ENCODE results near the gene KLHL34.

The KLHL34 gene, protein sequence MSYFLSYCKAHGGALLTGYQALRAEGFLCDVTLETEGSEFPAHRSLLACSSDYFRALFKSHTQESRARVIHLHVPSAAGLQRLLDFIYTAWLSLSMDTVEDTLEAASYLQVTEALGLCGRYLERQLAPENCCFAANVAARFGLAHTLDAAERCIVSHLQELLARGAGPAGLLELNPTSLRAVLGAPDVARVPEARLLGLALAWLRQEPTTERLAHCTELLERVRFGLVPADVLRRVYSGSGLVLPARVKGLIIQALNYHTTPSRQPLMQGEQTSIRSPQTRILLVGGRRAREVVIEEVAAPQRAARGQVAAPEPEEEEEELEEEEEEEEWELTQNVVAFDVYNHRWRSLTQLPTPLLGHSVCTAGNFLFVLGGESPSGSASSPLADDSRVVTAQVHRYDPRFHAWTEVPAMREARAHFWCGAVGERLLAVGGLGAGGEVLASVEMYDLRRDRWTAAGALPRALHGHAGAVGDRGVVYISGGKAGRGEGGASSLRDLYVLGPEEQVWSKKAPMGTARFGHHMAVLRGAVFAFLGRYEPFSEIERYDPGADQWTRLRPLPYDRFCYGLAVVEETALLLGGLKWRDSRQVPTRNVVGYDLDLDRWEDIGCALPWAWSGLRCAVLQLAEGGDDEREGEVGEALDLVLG

GRCh38 chrX:21658152-21658737 is at the start of gene KLHL34:
Gene KLHL34, minus strand, starts transcription at chrX:21658330. Its CDS starts 542 bp downstream, at chrX:21657788.
- DNase-seq = peak; percentile 18

DNA sequence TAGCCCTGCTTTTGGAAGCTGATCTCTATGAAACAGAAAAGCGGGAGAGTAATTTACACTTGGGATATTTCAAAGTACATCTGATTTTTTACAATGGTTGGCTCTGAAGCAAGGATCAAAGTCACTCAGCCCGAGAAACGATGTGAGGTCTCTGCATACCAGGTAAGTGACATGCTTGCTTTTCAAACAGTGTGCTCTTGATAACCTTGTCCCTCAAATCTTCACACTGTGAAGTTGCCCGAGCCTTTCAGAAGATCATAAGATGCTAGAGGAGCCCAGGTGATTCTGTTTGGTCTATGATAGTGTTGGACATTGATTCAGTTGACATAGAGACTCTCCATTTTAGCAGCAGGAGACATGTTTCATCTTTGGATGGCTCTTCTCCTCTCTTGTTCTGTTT is 47.1 kb upstream of the KLHL34 start:
- no peak for DNase-seq

DNA sequence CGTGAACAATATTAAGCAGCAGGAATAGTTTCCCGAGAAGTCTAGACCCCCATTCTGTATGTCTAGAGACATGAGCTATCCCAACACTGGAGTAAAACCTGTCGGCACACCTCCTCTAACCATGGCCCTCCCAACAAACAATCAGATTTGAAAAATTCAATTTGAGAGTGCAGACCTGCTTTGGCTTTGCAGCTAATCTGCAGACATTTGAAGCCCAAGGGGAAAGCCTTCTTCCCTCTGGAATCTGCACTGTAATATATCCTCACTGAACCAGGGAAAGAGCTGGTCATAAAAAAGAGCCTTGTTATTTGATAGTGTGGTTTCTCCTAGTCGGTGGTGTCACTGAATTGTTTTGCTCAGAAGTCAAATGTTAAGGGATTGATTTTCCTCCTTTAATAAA is 44.6 kb upstream of the KLHL34 start:
- DNase-seq = no peak

DNA sequence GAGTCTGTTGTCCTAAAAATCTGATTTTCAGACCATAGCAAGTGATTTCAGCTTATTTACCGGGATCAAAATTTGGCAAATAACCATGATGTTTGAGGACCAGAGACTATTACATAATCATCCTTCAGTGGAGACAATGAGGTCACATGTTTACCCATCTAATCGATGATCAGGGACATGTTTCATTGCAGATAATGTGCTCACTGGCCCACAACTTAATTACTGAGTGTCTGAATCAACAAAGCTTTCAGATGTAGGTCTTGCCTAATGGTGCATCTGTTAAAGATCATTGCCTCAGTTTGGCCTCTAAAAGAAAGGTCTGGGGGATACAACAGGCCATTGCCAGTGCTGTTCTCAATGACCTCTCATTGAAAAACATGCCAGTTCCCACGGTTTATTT is 42.8 kb upstream of the KLHL34 start:
- no peak for DNase-seq

DNA sequence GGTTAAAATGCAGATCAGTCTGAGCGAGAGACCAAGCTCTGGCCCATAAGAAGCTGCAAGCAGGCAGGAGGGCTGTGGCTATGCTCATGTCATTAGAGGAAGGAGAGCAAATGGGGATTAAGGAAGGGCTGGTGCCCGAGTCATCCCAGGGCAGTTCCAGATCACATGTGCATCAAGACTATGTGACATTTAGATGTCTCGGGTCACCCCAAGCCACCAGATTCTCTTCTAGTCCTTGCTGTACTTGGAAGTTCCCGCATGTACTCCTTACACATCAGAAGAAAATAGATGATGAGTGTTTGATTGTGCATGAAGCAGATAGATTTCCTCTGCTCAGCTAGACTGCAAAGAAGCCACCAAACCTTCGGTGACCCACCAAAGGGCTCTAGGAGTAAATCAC is 42.1 kb upstream of the KLHL34 start:
- no peak for DNase-seq

DNA sequence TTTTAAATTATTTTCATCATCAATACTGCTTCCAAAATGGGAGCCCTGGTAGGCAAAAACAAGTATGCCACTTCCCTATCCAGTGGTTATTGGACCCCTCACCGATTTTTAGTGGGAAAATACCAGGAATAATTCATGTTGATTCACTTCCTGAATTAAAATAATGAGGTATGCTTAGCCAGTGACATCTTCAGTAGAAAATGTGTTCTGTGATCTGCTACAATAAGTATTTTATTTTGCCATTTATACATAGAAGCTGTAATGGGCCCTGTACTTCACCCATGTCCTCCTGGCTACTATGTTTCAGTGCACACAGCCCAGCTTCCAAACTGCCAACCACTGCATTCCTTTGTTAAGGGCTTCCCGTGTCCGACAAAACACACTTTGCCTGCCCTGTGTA is 41.0 kb upstream of the KLHL34 start:
- no peak for DNase-seq

DNA sequence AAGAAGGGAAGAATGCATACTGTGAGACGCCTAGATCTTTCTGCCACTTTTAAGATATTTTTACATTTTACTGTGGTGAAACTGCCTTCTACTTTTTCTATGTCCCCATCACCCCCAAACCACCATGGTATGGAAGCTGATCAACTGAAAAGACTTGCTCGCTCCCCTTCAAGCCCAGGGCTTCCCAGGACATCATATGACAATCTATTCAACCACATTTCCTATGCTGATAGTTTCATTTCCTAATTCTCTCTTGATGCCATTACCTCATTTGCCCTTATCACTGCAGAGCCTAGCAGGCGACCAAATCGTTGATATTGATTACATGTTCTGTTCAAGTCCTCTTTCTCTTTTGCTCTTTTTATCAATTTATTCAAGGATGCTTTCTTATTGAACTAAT is 40.1 kb upstream of the KLHL34 start:
- DNase-seq = no peak

DNA sequence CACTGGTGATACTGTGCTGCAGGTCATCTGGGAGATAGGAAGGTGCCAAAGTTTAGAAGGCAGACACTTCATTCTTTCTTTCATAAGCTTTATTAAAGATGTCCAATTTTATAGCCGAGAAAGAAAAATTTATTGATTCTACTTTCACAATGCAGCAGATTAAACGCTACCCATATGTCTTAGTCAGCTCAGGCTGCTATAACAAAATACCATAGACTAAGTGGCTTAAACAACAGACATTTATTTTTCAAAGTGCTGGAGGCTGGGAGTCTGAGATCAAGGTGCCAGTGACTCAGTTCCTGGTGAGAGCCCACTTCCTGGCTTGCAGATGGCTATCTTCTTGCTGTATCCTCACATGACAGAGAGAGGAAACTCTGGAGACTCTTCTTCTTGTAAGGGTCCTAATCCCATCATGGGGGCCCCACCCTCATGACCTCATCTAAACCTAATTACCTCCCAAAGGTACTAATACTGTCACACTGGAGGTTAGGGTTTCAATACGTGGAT is 33.4 kb upstream of the KLHL34 start:
- DNase-seq = no peak

DNA sequence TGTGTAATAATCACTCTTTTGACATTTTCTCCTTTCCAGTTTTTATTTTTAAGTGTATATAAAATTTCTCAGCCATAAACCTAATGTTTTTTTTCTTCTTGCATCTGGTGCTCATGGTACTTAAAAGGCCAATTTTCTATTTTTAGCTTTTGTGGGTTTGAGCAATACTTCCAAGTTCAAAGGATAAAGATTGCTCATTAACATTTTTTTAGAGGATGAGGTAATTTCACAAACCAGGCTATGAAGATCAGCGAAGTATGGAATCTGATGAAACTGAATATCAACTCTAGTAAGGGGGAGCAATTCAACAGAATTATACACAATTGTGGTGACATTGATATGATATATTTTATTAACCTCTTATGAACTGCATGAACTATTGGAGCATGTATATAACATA is 25.8 kb upstream of the KLHL34 start:
- DNase-seq = no peak

GRCh38 chrX:21678048-21678612 is 20.0 kb upstream of the KLHL34 start:
- DNase-seq = no peak

DNA sequence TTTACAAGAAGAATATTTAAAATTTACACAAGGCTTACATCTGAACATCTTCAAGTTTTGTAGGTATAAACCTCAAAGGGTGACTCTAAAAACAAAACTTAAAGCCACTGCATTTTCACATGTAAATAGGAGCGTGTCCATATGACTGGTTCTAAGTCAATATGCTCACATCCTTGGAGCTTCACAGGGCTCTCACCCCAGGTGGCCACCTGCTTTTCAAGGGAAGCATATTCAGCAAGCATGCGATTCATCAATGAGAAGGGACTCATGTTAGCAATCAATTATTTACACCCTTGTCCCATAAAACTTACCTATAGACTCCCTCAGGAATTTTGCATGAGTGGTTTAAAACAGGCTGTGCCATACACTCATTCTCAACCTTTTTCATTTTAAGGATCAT is 17.8 kb upstream of the KLHL34 start:
- no peak for DNase-seq

DNA sequence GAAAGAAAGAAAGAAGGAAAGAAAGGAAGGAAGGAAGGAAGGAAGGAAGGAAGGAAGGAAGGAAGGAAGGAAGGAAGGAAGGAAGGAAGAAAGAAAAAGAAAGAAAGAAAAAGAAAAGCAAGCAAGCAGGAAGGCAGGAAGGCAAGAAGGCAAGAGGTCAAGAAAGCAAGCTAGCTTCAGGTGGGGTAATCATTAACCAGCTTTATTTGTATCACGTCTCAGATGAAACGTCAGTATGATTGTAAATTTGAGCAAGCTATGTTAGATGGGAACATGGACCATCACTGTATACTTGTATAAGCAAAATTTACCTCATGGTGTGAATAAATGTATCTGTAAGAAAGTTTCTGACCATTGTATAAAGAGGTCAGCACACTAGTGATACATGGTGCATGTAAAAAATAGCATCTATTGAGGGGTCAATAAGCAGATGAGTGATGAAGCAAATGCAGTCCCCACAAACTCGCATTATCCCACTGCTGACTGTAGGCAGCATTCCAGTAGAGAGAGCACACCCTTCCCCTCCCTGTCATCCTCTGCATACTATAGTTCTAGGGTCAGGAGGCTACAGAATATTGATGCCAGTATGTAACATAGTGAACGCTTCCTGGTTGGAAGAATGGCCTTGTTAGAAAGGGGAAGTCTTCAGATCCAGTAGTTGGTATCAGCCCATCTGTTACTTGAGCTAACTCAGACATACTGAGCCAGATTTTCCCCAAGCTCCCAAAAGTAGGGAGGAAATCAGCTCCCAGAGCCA is 16.5 kb upstream of the KLHL34 start:
- DNase-seq = no peak

DNA sequence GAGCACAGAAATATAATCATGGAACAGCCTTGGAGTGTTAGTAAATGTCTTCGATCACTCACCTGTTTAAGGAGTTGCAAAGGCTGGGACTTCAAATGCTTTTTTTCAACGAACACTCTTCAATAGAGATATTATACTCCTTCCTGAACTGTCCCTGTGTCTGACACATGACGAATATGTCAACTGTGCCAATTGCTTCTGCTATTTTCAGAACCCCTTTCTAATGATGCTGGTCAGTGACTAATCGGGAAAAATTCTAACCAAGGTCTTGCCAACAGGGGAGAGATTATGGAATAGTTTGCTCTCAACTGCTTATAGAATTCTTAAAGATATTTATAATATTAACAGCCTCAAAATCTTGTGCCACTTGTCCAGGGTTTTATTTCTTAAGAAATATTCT is 8.5 kb upstream of the KLHL34 start:
- no peak for DNase-seq

GRCh38 chrX:21666252-21666651 is 8.1 kb upstream of the KLHL34 start:
- DNase-seq = no peak

DNA sequence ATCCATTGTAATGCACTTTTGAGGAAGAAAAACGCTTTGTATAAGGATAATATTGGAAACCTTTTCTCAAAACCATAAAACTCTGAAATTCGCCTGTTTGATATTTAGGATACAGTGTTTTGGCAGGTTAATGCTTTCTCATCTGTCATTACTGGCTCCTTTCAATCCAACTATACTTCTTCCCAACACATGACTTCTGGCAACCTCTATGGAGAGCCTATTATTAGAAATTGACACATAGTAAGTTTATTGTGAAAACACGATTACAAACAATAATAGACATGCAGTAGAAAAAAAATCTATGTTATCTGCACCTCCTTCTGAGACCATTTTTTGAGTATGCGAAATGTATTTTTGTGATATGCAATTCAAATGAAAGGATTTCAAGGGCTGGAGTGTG is 4.6 kb upstream of the KLHL34 start:
- no peak for DNase-seq

DNA sequence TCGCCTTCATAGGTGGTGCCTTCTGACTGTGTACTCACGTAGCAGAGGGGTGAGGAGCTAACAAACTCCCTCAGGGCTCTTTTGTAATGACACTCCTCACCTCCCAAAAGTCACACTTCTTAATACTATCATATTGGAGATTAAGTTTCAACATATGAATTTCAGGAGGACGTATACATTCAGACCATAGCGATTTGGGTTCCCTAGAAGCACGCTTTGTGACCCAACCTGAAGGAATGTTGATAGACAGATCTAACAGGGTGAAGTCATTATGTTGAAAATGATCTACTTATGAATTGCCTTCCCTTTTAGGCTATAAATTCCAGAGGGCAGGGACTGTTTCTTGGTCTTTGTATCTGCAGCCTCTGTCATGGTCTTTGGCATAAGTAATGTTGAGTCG is 3.2 kb upstream of the KLHL34 start:
- no peak for DNase-seq

- no peak for DNase-seq
Measured at GRCh38 chrX:21660156-21660555, 2.0 kb upstream of the KLHL34 start.

- no peak for DNase-seq
Measured at GRCh38 chrX:21659320-21659719, 1.2 kb upstream of the KLHL34 start.

- peak; percentile 13 for DNase-seq
Measured at GRCh38 chrX:21658746-21659145, 616 bp upstream of the KLHL34 start.

- peak; percentile 21 for DNase-seq
Measured at GRCh38 chrX:21657318-21658151, 595 bp downstream of the KLHL34 start.

GRCh38 chrX:21656587-21657317 is 1.4 kb downstream of the KLHL34 start:
- peak; percentile 7 for DNase-seq
